H9 (cell line): Measurements from ENCODE around the gene SH3RF3. TPM values are rescaled to one million over a fixed set of nuclear protein-coding genes. Genes with fewer than 3 reads are reported as not detected.

Source experiments
- DNase-seq: peaks from one replicate; pipeline ENCODE4 v3.0.0-alpha.2; 2017
- H2AFZ ChIP-seq: one replicate; pipeline ENCODE4 v1.6.1; 2013; ENCODE audit warnings: mild to moderate bottlenecking, low read length, control low read depth, moderate library complexity
- H2AK5ac ChIP-seq: 2 replicates; pipeline ENCODE4 v1.6.1; 2013; ENCODE audit warnings: low read length, control low read depth, mixed read lengths; ENCODE audit not compliant: insufficient read length
- H2BK120ac ChIP-seq: one replicate; pipeline ENCODE4 v1.6.1; 2013; ENCODE audit warnings: low read depth, mild to moderate bottlenecking, low read length, control low read depth, inconsistent platforms; ENCODE audit not compliant: poor library complexity, severe bottlenecking
- H2BK12ac ChIP-seq: 2 replicates; pipeline ENCODE4 v1.6.1; 2013; ENCODE audit warnings: low read length, control low read depth, mixed read lengths, low read depth; ENCODE audit not compliant: insufficient read length
- H2BK15ac ChIP-seq: 2 replicates; pipeline ENCODE4 v1.6.1; 2013; ENCODE audit warnings: low read depth, low read length, control low read depth
- H2BK20ac ChIP-seq: one replicate; pipeline ENCODE4 v1.6.1; 2013; ENCODE audit warnings: low read depth, mild to moderate bottlenecking, low read length, control low read depth, inconsistent platforms; ENCODE audit not compliant: poor library complexity, severe bottlenecking
- H2BK5ac ChIP-seq: 2 replicates; pipeline ENCODE4 v1.6.1; 2013; ENCODE audit warnings: low read length, control low read depth, mixed read lengths; ENCODE audit not compliant: insufficient read length
- H3K14ac ChIP-seq: 2 replicates; pipeline ENCODE4 v1.6.1; 2013; ENCODE audit warnings: low read length, control low read depth; ENCODE audit not compliant: insufficient read depth
- H3K18ac ChIP-seq: 2 replicates; pipeline ENCODE4 v1.6.1; 2013; ENCODE audit warnings: low read depth, mild to moderate bottlenecking, mixed read lengths, low read length, control low read depth; ENCODE audit not compliant: insufficient read length
- H3K23ac ChIP-seq: 2 replicates; pipeline ENCODE4 v1.6.1; 2013; ENCODE audit warnings: low read length, control low read depth, mixed read lengths, low read depth; ENCODE audit not compliant: insufficient read length
- H3K23me2 ChIP-seq: 2 replicates; pipeline ENCODE4 v1.6.1; 2013; ENCODE audit warnings: low read depth, mild to moderate bottlenecking, mixed read lengths, low read length, control low read depth; ENCODE audit not compliant: insufficient read length, poor library complexity, severe bottlenecking
- H3K27ac ChIP-seq: 2 replicates; pipeline ENCODE4 v1.5.1; 2013; ENCODE audit warnings: low read length, control low read depth, mixed read lengths, low read depth; ENCODE audit not compliant: insufficient read length
- H3K27me3 ChIP-seq: 2 replicates; pipeline ENCODE4 v1.6.1; 2013; ENCODE audit warnings: low read length, control low read depth, inconsistent platforms; ENCODE audit not compliant: insufficient read depth
- H3K4ac ChIP-seq: 2 replicates; pipeline ENCODE4 v1.6.1; 2013; ENCODE audit warnings: low read depth, mild to moderate bottlenecking, control low read depth, inconsistent platforms, low read length, moderate library complexity
- H3K4me1 ChIP-seq: 2 replicates; pipeline ENCODE4 v1.6.1; 2013; ENCODE audit warnings: low read length, control low read depth, inconsistent platforms; ENCODE audit not compliant: insufficient read depth
- H3K4me2 ChIP-seq: 2 replicates; pipeline ENCODE4 v1.6.1; 2013; ENCODE audit warnings: low read length, control low read depth, mixed read lengths; ENCODE audit not compliant: insufficient read length, insufficient read depth
- H3K56ac ChIP-seq: 2 replicates; pipeline ENCODE4 v1.6.1; 2013; ENCODE audit warnings: low read depth, mild to moderate bottlenecking, mixed read lengths, low read length, control low read depth; ENCODE audit not compliant: insufficient read length
- H3K79me1 ChIP-seq: 2 replicates; pipeline ENCODE4 v1.6.1; 2013; ENCODE audit warnings: low read depth, mild to moderate bottlenecking, moderate library complexity, low read length, control low read depth, inconsistent platforms; ENCODE audit not compliant: insufficient read depth, poor library complexity, severe bottlenecking
- H3K79me2 ChIP-seq: 2 replicates; pipeline ENCODE4 v1.6.1; 2013; ENCODE audit warnings: low read length, control low read depth, inconsistent platforms; ENCODE audit not compliant: insufficient read depth
- H3K9ac ChIP-seq: 2 replicates; pipeline ENCODE4 v1.6.1; 2013; ENCODE audit warnings: low read length, control low read depth, mixed read lengths; ENCODE audit not compliant: insufficient read length; ENCODE audit errors: extremely low read depth
- H3K9me3 ChIP-seq: one replicate; pipeline ENCODE4 v1.6.1; 2013; ENCODE audit warnings: low read depth, low read length, inconsistent platforms; ENCODE audit not compliant: control insufficient read depth
- H3T11ph ChIP-seq: one replicate; pipeline ENCODE4 v1.6.1; 2013; ENCODE audit warnings: mild to moderate bottlenecking, low read length, control low read depth, inconsistent platforms
- H4K20me1 ChIP-seq: one replicate; pipeline ENCODE4 v1.6.1; 2013; ENCODE audit not compliant: control insufficient read depth, insufficient read length, insufficient read depth
- H4K5ac ChIP-seq: 2 replicates; pipeline ENCODE4 v1.6.1; 2013; ENCODE audit warnings: low read depth, mild to moderate bottlenecking, mixed read lengths, low read length, control low read depth; ENCODE audit not compliant: insufficient read length
- H4K8ac ChIP-seq: replicated peaks from 2 replicates; pipeline ENCODE4 v1.6.1; 2013; ENCODE audit warnings: low read length, control low read depth, mixed read lengths, low read depth; ENCODE audit not compliant: insufficient read length
- H4K91ac ChIP-seq: 2 replicates; pipeline ENCODE4 v1.6.1; 2013; ENCODE audit warnings: low read depth, mild to moderate bottlenecking, moderate library complexity, mixed read lengths, low read length, control low read depth; ENCODE audit not compliant: insufficient read length
- H3K27ac Mint-ChIP-seq, 3 experiments: 2 replicates in 2 of 3; 3 replicates in 1 of 3; pipeline ENCODE4 v1.8.0; 2020 to 2021; ENCODE audit warnings: mixed read lengths in 3 of 3, mild to moderate bottlenecking in 1 of 3, moderate library complexity in 1 of 3
- H3K27me3 Mint-ChIP-seq: 2 replicates; pipeline ENCODE4 v1.8.0; 2021; ENCODE audit warnings: low read depth, mild to moderate bottlenecking, moderate library complexity, mixed read lengths
- H3K36me3 Mint-ChIP-seq, 3 experiments: 2 replicates in 2 of 3; 3 replicates in 1 of 3; pipeline ENCODE4 v1.8.0; 2020 to 2021; ENCODE audit warnings: low read depth in 3 of 3, mixed read lengths in 3 of 3; ENCODE audit not compliant: insufficient read depth in 1 of 3
- H3K4me1 Mint-ChIP-seq, 2 experiments: 2 replicates each; pipeline ENCODE4 v1.8.0; 2020; ENCODE audit warnings: mixed read lengths in 2 of 2
- H3K4me3 Mint-ChIP-seq, 2 experiments: 2 replicates in 1 of 2; 3 replicates in 1 of 2; pipeline ENCODE4 v1.8.0; 2020 to 2021; ENCODE audit warnings: mild to moderate bottlenecking in 2 of 2, mixed read lengths in 2 of 2, moderate library complexity in 1 of 2
- H3K9me3 Mint-ChIP-seq, 2 experiments: 2 replicates in 1 of 2; 3 replicates in 1 of 2; pipeline ENCODE4 v1.8.0; 2020; ENCODE audit warnings: mild to moderate bottlenecking in 2 of 2, mixed read lengths in 2 of 2, moderate library complexity in 1 of 2
- CTCF ChIP-seq: fragments of 200-600 bp; sonication (generic); conservative IDR thresholded peaks from 3 replicates; pipeline ENCODE4 v1.8.0; 2021; ENCODE audit warnings: antibody characterized with exemption, mild to moderate bottlenecking
- WGBS: extraction: QIAGEN DNeasy Blood & Tissue Kit; methylation state at CpG from one replicate; pipeline ENCODE4 v1.1.7; 2013; ENCODE audit warnings: missing lambda C conversion rate, low lambda C conversion rate, mixed read lengths; ENCODE audit not compliant: insufficient read length; ENCODE audit errors: extremely low coverage; 5-methylcytosine and 5-hydroxymethylcytosine counted together
- total RNA-seq: library from RNA; stranded (reverse); gene quantifications from 2 replicates; pipeline ENCODE4 v1.2.1, GENCODE V29; 2021

SH3RF3 gene
- total RNA-seq, 1 experiment from 2014 or later, result 0.46 TPM

GRCh38 chr2:109139865-109140396 lies 10.9 kb downstream of the SH3RF3 start:
- Mint-ChIP-seq H3K27me3 (peaks cover 13% of the 10 kb centered on the region), H3K27ac (no peak overlapping the region), H3K9me3 (no peaks in the 10 kb centered on the region), H3K4me1 (peaks cover 9 to 12% of the 10 kb centered on the region in 2 experiments; a peak in 3 of 4 replicates), H3K4me3 (no peak overlapping the region), H3K36me3 (no peaks in the 10 kb centered on the region)
- H3K56ac ChIP-seq, result no peak overlapping the region
- H3K27me3 ChIP-seq, result no peaks in the 10 kb centered on the region; the same call in 1 of the 2 replicates
- H2BK20ac ChIP-seq, result no peak overlapping the region
- no peak overlapping the region for H2BK15ac ChIP-seq
- no peaks in the 10 kb centered on the region for H4K20me1 ChIP-seq
- no peak overlapping the region for H3K4me2 ChIP-seq
- H3K14ac ChIP-seq, result no peak overlapping the region
- no CpG with 5 or more reads among the region's 10 CpGs for WGBS
- H3K27ac ChIP-seq, result no peak overlapping the region
- H3K23ac ChIP-seq, result no peak overlapping the region
- no peak for DNase-seq
- no peaks in the 10 kb centered on the region for H3K23me2 ChIP-seq
- H3K4me1 ChIP-seq, result no peaks in the 10 kb centered on the region
- no peaks in the 10 kb centered on the region for H3K79me2 ChIP-seq
- no peak overlapping the region for H3K4ac ChIP-seq
- H2AK5ac ChIP-seq, result no peak overlapping the region
- H3T11ph ChIP-seq, result no peak overlapping the region
- no peaks in the 10 kb centered on the region for H3K79me1 ChIP-seq
- no peak overlapping the region for H2AFZ ChIP-seq
- no peak overlapping the region for H3K18ac ChIP-seq
- H4K91ac ChIP-seq, result no peak overlapping the region
- TF ChIP-seq CTCF, result no peak
- H4K5ac ChIP-seq, result no peak overlapping the region
- H4K8ac ChIP-seq, result no peak overlapping the region
- H2BK120ac ChIP-seq, result no peak overlapping the region
- H2BK5ac ChIP-seq, result no peak overlapping the region
- no peak overlapping the region for H3K9ac ChIP-seq
- H3K9me3 ChIP-seq, result no peaks in the 10 kb centered on the region
- no peak overlapping the region for H2BK12ac ChIP-seq
